NCI-H2227 (cell line): ENCODE data around the gene CRY1.
"Not testable (repeated sequence)": the region's sequence is repeated elsewhere in the genome, so short reads cannot be mapped to it uniquely, and the experiment has no call there.

Source experiments
- DNase-seq: peaks from one replicate; lab custom pipeline; 2025; ENCODE audit not compliant: unreplicated experiment; lab: John Stamatoyannopoulos, UW

CRY1 gene

GRCh38 chr12:107108995-107109508 is 15.7 kb upstream of the CRY1 start:
- no peak for DNase-seq

GRCh38 chr12:107108366-107108765 is 15.0 kb upstream of the CRY1 start:
- DNase-seq = not testable (repeated sequence)

- no peak for DNase-seq
Measured at GRCh38 chr12:107107381-107107780, 14.0 kb upstream of the CRY1 start.

GRCh38 chr12:107106241-107107025 is 13.1 kb upstream of the CRY1 start:
- DNase-seq = no peak

GRCh38 chr12:107105410-107105703 is 12.0 kb upstream of the CRY1 start:
- DNase-seq = no peak

- DNase-seq = no peak
Measured at GRCh38 chr12:107103516-107103915, 10.2 kb upstream of the CRY1 start.

GRCh38 chr12:107103097-107103496 is 9.7 kb upstream of the CRY1 start:
- DNase-seq = no peak

GRCh38 chr12:107102294-107102693 is 8.9 kb upstream of the CRY1 start:
- DNase-seq = no peak

- no peak for DNase-seq
Measured at GRCh38 chr12:107101651-107102050, 8.3 kb upstream of the CRY1 start.

GRCh38 chr12:107099917-107100316 is 6.6 kb upstream of the CRY1 start:
- no peak for DNase-seq

GRCh38 chr12:107096571-107096970 is 3.2 kb upstream of the CRY1 start:
- DNase-seq = no peak

GRCh38 chr12:107094183-107094448 is 767 bp upstream of the CRY1 start:
- no peak for DNase-seq

- DNase-seq = peak; percentile 59
Measured at GRCh38 chr12:107092669-107093416, 506 bp downstream of the CRY1 start.

GRCh38 chr12:107091989-107092641 is 1.2 kb downstream of the CRY1 start:
- DNase-seq = peak; percentile 91

- peak; percentile 39 for DNase-seq
Measured at GRCh38 chr12:107091381-107091780, 2.0 kb downstream of the CRY1 start.

- DNase-seq = no peak
Measured at GRCh38 chr12:107090711-107091110, 2.6 kb downstream of the CRY1 start.

GRCh38 chr12:107088912-107089311 is 4.4 kb downstream of the CRY1 start:
- DNase-seq = no peak

GRCh38 chr12:107086314-107086713 is 7.0 kb downstream of the CRY1 start:
- DNase-seq = no peak

GRCh38 chr12:107081778-107082177 is 11.6 kb downstream of the CRY1 start:
- DNase-seq = no peak

- no peak for DNase-seq
Measured at GRCh38 chr12:107080299-107080698, 13.1 kb downstream of the CRY1 start.

GRCh38 chr12:107079172-107080011 is 14.0 kb downstream of the CRY1 start:
- DNase-seq = peak; percentile 16
